Measurements from ENCODE around the gene CAMSAP1.
A peak's percentile ranks its signal among the peaks of the same experiment; 100 is the strongest.

CAMSAP1 gene

DNA sequence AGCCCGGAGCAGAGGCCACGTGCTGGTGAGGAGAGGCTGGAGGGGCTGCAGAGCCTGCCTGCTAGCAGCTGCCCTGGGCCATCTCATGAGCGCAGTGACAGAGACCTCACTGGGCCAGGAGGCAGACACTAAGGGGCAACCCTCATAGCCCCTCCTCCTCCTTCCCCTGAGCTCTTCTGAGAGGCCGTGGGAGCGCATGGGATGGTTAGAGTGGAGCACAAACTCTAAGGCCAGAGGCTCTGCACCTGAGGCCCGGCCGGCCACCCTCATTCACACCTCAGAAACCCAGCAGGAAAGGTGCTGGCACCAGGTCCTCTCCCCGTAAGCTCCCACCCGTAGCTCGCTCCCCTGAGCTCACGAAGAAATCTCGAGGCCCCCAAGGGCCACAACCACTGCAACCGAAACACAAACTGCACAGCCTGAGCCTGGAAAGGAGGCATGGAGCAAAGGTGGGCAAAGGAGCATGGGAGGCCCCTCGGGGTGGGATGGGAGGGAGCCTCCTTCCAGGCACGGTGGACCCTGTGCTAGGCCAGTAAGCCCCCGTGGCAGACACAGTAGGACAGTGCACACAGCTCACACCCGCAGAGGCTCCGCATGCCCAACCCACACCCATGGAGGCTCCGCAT is 17.7 kb downstream of the CAMSAP1 start:
- Histone ChIP-seq H3K27me3 (no peaks in the 10 kb centered on the region), H3K9ac (peak overlapping the region; percentile 30), H4K20me1 (peaks cover 100% of the 10 kb centered on the region), H3K4me1 (peaks cover 96% of the 10 kb centered on the region), H3K27ac (peak overlapping the region; percentile 89), H3K4me2 (peak overlapping the region; percentile 99), H3K36me3 (no peaks in the 10 kb centered on the region), H3K9me3 (no peaks in the 10 kb centered on the region), H3K4me3 (no peak overlapping the region)
- TF ChIP-seq Cebpa-rat (IDR thresholded peaks at IDR 0.05) = no peak

DNA sequence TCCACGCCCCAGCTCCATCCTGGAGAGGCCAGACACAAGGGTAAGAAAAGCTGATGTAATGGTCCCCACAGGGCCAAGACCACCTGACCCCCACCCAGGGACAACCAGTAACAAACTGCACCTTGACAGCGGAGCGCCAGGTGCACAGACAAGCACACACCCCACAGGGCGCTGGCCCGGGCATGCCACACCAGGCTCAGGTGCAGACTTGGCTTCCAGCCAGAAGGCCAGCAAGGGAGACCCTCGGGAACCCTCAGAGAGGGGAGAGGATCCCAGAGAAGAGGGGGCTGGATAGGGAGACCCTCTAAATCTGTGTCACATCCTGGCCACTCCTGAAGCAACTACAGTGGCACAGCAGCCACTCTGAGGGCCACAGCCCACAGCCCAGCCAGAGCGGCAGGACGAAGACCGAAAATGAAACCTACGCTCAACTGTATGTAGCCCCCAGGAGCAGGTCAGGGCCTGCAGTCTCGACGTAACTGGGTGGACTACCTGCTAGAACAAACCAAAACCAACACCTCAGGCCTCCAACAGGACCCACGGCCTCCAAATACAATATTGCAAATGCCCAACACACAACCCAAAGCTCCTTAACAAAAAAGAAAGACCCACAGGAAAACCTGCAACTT is 18.5 kb downstream of the CAMSAP1 start:
- Histone ChIP-seq H3K9me3 (no peaks in the 10 kb centered on the region), H4K20me1 (peaks cover 100% of the 10 kb centered on the region), H3K9ac (peak overlapping the region; percentile 82), H3K4me2 (peak overlapping the region; percentile 99), H3K36me3 (no peaks in the 10 kb centered on the region), H3K27ac (peak overlapping the region; percentile 89), H3K27me3 (no peaks in the 10 kb centered on the region), H3K4me1 (peaks cover 96% of the 10 kb centered on the region), H3K4me3 (peak overlapping the region; percentile 59; the same call in 1 of the 2 replicates)
- no peak for TF ChIP-seq Cebpa-rat (IDR thresholded peaks at IDR 0.05)

DNA sequence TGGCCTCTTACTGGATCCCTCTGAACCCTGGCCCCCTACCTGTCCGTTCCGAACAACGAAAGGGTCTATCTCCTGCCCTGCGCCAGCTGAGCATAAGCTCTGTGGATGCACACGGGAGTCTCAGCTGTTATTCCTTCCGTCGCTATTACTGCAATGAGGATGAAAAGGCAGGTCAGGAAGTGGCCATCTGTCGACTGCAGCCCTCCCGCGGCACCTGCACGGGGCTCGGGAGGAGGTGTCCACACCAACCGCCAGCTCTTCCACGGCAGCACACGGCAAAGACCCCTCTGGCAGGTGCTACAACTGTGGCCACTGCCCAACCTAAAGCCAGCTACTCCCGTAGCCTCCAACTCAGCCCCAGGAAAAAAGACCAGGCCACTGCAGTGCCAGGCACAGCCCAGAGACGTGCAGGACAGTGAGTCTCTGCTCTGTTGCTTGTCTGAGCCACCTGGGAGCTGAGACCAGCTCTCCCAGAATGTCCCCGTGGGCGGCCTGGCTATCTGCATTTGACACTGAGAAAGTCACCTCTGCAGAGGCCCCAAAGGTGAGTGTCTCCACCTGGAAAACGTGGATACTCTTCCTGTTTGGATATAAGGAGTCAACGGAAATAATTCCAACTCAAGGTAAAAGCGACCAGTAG is 19.1 kb downstream of the CAMSAP1 start:
- H3K9ac ChIP-seq = peak overlapping the region; percentile 82
- no peak for TF ChIP-seq Cebpa-rat (IDR thresholded peaks at IDR 0.05)
- H3K4me2 ChIP-seq = peak overlapping the region; percentile 99
- peak overlapping the region; percentile 89 for H3K27ac ChIP-seq
- peaks cover 100% of the 10 kb centered on the region for H4K20me1 ChIP-seq
- H3K4me1 ChIP-seq = peaks cover 96% of the 10 kb centered on the region
- H3K4me3 ChIP-seq = peak overlapping the region; percentile 59
- H3K9me3 ChIP-seq = no peaks in the 10 kb centered on the region
- no peaks in the 10 kb centered on the region for H3K27me3 ChIP-seq
- no peaks in the 10 kb centered on the region for H3K36me3 ChIP-seq

DNA sequence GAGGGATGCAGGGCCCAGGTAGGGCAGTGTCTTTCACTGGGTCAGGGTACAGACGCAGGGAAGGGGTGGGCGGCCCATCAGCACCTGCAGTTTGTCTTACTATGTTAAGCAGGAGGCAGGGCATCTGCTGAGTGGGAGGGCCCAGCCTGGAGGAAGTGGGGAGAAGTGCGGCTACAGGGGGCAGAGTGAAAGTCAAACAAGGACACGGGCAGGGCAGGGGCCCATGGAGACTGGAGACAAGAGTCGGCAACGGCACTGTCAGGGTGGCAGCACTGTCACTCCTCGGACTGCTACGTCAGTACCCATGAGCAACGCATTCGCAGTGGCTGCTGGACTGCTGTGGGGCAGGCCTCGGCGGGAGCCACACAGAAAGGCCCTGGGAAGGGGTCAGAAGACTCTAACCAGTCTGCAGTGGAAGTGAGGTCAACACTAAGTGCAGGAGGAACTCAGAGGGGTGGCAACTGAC is 19.7 kb downstream of the CAMSAP1 start:
- Histone ChIP-seq H4K20me1 (peaks cover 100% of the 10 kb centered on the region), H3K36me3 (peaks cover 6% of the 10 kb centered on the region), H3K4me3 (peak overlapping the region; percentile 59), H3K9me3 (no peaks in the 10 kb centered on the region), H3K27ac (peak overlapping the region; percentile 89), H3K4me2 (peak overlapping the region; percentile 99), H3K4me1 (peaks cover 97% of the 10 kb centered on the region), H3K9ac (peak overlapping the region; percentile 82), H3K27me3 (no peaks in the 10 kb centered on the region)
- TF ChIP-seq Cebpa-rat (IDR thresholded peaks at IDR 0.05) = no peak

DNA sequence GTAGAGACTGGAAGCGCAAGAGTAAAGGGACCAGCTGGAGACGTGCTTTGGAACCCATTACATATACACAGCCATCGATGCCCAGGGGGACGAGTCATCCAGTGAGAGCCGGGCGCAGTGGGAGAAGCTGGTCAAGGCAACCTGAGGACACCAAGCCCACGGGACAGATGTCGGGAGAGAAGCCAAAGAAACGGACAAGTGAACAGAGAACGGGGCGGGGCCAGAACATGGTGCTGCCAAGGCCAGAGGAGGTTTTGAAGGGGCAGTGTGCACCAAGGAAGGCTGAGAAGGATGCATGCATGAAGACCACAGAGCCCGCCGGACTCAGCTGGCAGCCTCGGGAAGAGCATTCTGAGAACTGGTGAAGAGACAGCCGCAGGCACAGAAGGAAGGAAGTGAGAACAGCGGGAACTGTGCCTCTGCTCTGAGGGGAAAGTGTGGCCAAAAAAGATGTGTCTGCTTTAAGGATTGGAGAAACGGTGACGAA is 20.3 kb downstream of the CAMSAP1 start:
- Histone ChIP-seq H3K27ac (peak overlapping the region; percentile 89), H3K9ac (peak overlapping the region; percentile 82), H3K4me2 (peak overlapping the region; percentile 99), H3K9me3 (no peaks in the 10 kb centered on the region), H3K27me3 (no peaks in the 10 kb centered on the region), H3K4me3 (peak overlapping the region; percentile 59), H3K4me1 (peaks cover 94% of the 10 kb centered on the region), H4K20me1 (peaks cover 100% of the 10 kb centered on the region), H3K36me3 (peaks cover 11% of the 10 kb centered on the region)
- no peak for TF ChIP-seq Cebpa-rat (IDR thresholded peaks at IDR 0.05)

DNA sequence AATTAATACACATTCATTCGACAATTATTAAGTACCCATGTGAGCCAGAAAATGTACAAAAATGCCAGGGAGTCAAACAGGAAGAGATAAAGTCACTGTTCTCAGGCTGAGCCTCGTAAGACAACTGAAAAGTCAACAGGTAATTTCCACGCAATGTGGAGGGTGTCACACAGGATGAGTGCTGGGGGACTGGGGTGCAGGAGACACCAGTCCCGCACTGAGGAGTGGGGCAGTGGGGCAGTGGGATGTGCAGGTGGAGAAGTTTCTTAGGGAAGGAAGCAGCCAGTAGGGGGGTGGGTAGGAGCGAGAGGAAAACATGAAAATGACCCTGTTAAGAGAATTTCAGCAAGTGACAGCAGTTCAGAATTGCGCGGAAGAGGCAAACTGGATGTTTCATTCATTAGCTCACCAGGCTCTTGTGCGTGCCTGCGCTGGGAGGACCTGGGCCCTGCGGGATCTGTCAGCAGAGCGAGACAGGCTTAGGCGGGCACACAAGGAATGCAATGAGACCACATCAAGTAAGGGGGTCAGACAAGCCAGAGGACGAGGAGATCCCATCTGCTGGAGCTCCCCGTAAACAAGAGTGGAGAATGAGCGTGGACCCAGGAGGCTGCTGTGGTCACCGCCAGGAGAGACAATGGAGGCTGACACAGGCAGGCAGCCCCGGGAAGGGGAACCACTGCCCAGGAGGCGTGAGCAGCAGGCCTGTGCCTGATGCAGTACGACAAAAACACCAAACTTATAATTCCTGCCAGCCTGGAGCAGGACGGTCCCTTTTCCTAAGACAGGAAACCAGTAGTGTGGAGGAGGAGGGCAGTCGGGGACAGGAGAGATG is 21.0 kb downstream of the CAMSAP1 start:
- Histone ChIP-seq H3K27ac (peak overlapping the region; percentile 89), H3K4me1 (peaks cover 87% of the 10 kb centered on the region), H3K36me3 (peaks cover 18% of the 10 kb centered on the region), H3K9ac (peak overlapping the region; percentile 82), H3K4me2 (peak overlapping the region; percentile 99), H4K20me1 (peaks cover 100% of the 10 kb centered on the region), H3K9me3 (no peaks in the 10 kb centered on the region), H3K27me3 (no peaks in the 10 kb centered on the region), H3K4me3 (peak overlapping the region; percentile 59)
- no peak for TF ChIP-seq Cebpa-rat (IDR thresholded peaks at IDR 0.05)

DNA sequence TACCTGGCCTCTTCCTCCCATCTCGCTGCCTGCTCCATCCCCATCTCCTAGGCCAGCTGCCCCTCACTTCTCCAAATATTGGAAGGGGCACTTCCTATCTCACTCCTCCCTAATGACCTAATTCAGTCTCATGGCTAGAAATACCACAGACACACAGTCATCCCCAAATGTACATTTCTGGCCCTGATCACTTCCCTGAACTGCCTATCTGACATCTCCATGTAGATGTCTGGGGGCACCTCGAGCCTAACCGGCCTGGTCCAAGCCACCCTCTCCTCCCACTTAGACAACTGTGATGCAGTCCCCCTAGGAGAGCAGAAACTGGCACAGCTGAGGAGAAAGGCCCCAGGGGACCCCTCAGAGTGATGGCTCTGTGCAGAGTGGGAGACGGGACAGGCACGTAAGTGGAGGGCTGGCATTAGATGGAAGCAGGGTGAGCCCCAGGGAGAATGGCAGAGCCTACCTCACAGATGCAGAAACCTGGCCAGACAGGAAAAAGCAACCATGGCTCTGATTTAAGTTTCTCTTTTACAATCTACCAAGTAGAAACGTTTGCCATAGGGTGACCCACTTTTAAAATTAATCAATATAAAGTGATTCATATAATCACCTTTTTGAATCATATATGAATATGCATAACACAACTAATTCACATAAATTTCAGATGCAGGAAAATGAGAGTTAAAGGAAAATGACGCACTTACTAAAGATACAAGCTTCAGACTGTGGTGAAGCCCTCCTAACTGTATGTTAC is 22.1 kb downstream of the CAMSAP1 start:
- Histone ChIP-seq H3K36me3 (peaks cover 29% of the 10 kb centered on the region), H3K4me2 (peak overlapping the region; percentile 99), H3K9ac (peak overlapping the region; percentile 39), H3K4me3 (no peak overlapping the region), H4K20me1 (peaks cover 100% of the 10 kb centered on the region), H3K27ac (peak overlapping the region; percentile 52; the same call in 1 of the 2 replicates), H3K9me3 (no peaks in the 10 kb centered on the region), H3K4me1 (peaks cover 76% of the 10 kb centered on the region), H3K27me3 (no peaks in the 10 kb centered on the region)
- TF ChIP-seq Cebpa-rat (IDR thresholded peaks at IDR 0.05) = no peak

DNA sequence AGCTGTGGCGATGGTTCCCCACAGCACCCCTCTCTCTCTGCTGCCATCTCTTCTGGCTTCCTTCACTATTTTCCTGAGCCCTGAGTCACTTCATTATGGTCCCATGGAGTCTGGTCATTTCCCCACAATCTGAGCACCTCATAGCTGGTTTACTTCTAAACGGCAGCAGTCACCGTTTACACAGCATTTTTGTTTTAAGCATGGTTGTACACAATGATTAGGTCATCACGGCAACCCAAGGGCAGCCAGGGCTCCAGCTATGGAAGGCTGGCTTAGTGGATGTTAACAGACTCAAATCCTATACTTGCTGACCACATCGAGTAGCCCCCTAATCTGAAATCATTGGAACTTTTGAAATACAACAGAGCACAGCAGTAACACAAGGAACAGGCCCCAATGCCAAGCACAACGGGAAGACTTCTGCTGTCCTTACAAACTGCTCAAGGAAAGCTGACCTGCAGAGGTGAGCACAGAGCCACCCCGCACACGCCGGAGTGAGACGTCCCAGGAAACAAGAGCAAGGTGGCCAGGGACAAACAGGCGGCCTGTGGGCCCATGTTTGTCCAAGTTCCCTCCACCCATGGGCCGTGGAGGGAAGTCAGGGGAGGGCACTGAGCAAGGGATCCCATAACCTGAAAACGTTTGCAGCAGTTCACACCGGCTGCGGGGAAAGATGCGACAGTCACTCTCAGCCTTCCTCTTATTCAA is 22.9 kb downstream of the CAMSAP1 start:
- Histone ChIP-seq H3K4me3 (no peak overlapping the region), H3K4me2 (peak overlapping the region; percentile 99), H3K9ac (peak overlapping the region; percentile 39; the same call in 1 of the 2 replicates), H3K27me3 (no peaks in the 10 kb centered on the region), H4K20me1 (peaks cover 100% of the 10 kb centered on the region), H3K27ac (peak overlapping the region; percentile 52; the same call in 1 of the 2 replicates), H3K4me1 (peaks cover 68% of the 10 kb centered on the region), H3K9me3 (no peaks in the 10 kb centered on the region), H3K36me3 (peaks cover 32% of the 10 kb centered on the region)
- TF ChIP-seq Cebpa-rat (IDR thresholded peaks at IDR 0.05) = no peak

Measured in BLaER1 (cell line).